Fibroblast of skin of left biceps (primary cell): ENCODE results near the gene ATP6V0D1.

Experiments
- DNase-seq, 2 experiments: peaks; one replicate each; pipeline ENCODE4 v3.0.0-alpha.2; 2013; ENCODE audit warnings: low read depth in 2 of 2

ATP6V0D1 gene

DNA sequence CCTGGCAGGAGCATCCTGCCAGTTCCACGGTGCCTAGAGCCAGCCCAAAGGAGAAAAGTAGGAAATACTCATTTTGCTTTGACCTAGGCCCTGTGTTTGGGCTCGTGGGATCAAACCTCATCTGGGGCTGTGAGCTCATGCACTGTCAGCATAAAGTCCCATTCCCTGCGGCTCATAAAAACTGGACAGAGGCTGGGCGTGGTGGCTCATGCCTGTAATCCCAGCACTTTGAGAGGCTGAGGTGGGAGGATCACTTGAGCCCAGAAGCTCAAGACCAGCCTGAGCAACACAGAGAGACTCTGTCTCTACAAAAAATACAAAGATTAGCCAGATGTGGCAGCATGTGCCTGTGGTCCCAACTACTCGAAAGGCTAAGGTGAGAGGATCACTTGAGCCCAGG lies 17.9 kb downstream of the ATP6V0D1 start:
- DNase-seq = no peak

DNA sequence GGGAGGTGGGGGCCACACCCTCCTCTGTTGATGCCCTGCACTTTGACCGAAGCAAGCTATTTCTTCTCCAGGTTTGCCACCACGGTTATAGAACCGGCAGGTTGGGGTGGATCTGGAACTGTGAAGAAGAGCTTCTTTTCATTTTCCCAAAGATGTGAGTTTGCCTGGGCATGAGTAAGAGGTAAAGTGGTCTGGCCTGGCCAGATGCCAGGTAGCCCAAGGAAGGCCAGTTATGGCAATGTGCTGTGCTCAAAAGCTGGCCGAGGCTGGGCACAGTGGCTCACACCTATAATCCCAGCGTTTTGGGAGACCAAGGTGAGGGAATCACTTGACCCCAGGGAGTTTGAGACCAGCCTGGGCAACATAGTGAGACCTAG lies 18.7 kb downstream of the ATP6V0D1 start:
- DNase-seq = no peak

DNA sequence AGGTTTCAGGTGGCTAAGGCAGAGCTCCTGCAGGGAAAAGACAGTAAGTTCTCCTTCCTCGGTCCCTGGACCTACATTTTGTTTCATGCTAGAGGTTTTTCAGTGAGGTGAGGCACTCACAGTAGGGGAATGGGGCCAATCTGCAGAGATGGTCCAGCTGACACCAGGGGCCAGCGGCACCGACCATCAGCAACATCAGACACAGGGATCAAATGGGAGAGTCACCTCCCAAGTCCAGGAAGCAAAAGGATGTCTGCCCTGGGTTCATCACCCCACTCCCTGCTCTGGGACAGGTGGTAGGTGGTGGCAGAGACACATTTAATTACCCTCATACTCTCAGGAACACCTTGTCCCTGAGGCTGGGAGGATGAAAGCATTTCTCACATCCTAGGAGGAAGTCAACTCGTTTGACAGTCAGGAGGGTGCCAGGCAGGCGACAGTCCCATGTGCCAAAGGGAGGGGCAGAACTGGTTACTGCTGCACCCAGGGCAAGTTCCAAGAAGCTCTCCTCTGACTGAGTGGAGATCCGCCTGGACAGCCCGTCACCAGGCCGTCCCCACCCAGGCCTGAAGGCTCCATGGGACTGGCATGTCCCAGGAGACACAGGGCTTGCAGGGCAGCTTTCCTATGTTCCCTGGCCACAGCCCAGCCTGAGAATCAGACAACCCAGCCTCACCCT lies 19.2 kb downstream of the ATP6V0D1 start:
- no peak for DNase-seq

DNA sequence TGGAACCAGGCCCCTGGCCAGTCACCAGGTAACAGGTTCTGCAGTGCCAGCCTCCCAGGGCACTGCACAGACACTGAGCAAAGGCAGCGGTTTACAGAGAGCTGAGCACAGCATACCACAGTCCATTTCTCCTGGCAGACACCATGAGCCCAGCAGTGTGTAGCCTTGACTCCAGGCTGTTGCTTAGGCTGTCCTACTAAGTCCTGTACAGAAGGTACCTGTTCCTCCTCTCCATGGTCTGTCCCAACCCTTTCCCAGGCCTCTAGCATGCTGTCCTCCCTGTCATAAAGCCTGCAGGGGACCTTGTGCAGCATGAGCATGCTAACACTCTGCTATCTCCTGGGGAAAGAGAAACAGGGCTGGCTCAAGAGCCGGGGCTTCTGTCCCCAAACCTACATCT lies 20.0 kb downstream of the ATP6V0D1 start:
- no peak for DNase-seq

GRCh38 chr16:67460168-67460567 lies 20.8 kb downstream of the ATP6V0D1 start:
- DNase-seq = no peak

DNA sequence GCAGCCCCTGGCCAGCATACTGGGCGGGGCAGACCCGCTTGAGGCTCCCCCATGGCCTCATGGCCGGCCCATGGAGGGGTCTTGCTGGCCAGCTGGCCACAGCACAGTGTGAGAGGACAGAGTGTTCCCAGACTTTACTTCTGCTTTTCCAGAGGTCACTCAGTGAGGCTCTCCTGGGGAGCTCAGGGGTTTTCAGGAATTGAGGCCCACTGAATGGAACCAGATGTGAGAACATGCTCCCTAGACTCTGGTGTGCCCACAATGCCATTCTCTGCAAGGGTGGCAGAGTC lies 21.2 kb downstream of the ATP6V0D1 start:
- DNase-seq = no peak

DNA sequence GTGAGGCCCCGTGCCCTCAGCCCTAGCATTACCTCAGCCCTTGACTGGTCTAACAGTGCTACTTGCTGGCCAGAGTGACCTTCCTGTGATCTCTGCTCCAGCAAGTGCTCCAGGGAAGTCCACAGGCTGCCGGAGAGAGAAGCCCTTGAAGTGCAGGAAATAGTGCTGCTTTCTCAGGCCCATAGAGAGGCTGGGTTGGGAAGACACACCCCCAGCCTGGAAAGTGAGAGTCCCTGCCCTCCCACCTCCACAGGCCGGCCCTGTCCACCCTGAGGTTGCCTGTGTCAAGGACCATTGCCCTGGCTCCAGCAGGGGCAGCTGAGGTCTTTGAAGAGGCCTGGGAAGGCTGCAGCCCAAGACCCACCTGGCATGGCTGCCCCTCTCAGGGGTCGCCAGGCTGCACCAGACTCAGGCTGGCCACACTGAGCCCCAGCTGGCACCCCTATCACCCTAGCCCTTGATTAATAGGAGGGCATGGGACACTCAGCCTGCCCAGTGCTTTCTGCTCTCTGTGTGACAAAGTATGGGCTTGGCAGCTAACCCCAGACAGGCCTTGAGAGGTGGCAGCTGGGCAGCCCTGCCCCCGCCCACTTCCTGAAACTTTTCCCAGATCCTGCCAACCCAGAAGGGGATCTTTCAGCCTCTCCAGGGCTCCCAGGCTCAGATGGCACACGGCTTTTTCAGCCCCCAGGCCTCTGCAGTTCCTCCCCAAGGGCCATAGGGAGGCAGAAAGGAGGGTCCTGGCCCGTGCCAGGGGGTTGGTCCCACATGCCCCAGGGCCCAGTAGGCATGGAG lies 21.7 kb downstream of the ATP6V0D1 start:
- DNase-seq = no peak

DNA sequence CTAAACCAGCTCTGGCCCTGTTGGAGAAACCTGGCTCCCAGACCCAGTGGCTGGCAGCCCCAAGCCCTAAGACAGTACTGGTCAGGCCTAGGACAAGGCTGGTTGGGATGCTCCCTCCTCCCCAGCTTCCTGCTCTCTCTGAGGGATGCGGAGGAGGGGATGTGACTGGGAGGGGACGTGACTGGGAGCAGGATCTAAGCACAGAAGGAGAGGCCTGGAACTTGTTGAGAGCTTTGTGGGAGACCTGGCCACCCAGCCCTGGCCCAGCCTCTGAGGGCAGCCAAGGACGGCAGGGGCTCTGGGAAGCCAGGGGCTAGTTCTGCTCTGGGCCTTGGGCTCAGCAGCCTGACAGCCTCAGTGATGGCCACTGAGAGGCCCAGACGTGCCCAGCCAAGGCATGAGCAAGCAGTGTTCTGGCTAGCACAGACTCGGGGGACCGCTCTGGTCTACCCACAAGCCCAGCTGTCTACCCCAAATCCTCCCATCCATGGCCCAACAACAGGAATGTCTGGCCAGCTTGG lies 22.8 kb downstream of the ATP6V0D1 start:
- no peak for DNase-seq

DNA sequence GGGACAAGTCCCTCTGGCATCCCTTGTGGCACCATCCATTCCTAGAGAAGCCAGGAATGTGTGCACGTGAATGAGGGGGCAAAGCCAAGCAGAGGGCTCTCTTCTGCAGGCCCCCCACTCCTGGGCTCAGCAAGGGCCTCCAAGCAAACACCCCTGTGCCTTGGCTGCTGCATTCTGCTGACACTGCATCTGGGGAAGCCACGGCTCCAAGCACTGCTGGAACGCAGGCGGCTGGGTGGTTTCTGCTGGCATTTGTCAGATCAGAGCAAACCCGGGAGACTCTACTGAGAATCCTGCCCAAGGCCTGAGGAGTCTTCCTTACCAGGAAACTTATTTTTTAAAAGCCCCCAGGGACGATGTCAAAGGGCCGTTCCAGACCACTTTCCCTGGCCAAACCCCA lies 23.3 kb downstream of the ATP6V0D1 start:
- no peak for DNase-seq

GRCh38 chr16:67456391-67457081 lies 24.4 kb downstream of the ATP6V0D1 start:
- no peak for DNase-seq

- no peak for DNase-seq
These were observed 26.1 kb downstream of the ATP6V0D1 start for GRCh38 chr16:67454852-67455251.

- no peak for DNase-seq
These were observed 26.9 kb downstream of the ATP6V0D1 start for GRCh38 chr16:67454104-67454503.

- no peak for DNase-seq
These were observed 29.1 kb downstream of the ATP6V0D1 start for GRCh38 chr16:67451704-67452435.

DNA sequence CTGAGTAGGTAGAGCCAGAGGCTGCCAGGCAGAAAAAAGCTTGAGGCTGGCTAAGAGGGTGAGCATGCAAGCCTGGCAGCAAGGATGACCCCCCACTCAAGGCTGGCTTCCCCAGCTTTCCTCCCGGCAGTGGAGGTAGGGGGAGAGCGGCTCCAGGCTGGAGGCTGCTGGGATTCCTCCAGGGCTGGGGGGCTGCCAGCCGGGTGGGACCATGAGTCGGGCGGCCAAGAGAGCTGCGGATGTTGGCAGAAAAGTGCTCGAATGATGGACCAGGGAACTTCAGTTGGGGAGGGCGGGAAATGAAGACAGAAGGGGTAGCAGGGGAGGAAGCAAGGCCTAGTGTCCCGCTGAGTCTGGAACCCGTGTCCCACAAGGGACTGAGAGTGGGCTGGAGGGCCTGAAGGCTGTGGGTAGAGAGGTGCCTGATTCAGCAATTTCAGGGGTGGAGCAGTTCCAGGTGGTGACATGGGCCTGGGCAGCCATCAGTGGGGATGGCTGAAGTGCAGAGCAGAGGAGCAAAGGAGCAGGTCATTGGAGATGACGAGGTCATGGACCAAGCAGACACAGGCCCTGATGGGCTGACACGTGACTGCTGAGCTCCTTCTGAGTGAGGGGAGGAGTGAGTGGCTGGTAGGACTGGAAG lies 29.8 kb downstream of the ATP6V0D1 start:
- DNase-seq = no peak

DNA sequence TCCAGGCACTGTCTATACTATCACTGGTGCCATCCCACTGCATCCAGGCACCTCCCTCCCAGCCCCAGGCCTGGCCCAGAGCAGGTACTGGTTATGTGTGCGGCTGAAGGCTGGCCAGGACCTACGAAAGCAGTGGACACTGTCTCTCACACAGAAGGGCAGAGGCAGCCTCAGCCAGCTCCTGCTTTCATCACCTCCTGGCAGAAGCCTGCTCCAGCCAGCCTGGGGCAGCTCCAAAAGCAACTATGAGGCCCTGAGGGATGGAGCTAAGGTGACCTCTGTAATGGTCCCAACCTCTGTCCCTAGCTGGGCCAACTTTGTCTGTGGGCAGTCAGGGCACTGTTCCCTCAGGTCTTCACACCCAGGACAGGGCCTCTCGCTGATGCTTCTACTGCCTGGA lies 31.2 kb downstream of the ATP6V0D1 start:
- no peak for DNase-seq

DNA sequence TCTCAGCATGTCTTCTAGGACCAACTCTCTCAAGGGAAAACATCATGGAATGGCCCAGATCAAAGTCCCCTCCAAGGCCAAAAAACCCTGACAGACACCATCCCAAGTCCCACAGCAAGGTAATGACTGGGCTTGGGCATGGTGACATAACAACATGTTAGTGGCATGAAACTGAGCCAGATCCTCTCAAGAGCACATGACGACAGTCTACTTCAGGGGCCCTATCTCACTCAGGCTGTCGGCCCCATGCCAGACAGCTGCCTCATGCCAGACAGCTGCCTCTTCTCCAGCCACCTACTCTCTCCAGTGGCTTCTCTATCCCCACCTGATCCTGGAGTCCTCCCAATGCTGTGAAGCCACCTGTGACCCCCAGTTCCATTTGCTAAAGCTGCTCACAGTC lies 31.6 kb downstream of the ATP6V0D1 start:
- no peak for DNase-seq

GRCh38 chr16:67448580-67448979 lies 32.4 kb downstream of the ATP6V0D1 start:
- no peak for DNase-seq

DNA sequence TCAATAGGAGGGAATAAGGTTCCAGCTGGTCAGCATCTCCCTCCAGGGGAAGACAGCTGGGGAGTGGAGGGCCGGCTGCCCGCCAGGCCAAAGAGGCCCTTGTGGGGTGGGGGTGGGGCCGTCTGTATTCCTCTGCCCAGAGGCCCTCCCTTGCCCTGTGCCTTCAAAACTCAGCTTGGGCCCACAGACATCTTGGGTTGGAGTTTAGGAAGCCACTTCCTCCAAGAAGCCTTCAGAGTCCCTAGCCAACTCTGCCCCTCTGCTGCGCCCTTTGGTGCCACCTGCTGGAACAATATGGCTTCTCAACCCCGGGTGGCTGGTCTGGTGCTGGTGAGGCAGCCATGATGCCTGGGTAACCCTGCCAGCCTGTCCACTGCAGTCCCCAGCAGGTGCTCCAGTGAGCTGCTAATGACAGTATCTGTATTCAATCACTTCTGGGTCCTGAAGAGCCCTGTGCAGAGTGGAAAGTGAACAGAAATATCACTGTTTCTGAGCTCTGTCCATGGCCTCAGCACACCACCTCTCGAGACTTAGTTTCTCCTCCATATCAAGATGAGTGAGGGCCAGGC lies 33.4 kb downstream of the ATP6V0D1 start:
- no peak for DNase-seq

DNA sequence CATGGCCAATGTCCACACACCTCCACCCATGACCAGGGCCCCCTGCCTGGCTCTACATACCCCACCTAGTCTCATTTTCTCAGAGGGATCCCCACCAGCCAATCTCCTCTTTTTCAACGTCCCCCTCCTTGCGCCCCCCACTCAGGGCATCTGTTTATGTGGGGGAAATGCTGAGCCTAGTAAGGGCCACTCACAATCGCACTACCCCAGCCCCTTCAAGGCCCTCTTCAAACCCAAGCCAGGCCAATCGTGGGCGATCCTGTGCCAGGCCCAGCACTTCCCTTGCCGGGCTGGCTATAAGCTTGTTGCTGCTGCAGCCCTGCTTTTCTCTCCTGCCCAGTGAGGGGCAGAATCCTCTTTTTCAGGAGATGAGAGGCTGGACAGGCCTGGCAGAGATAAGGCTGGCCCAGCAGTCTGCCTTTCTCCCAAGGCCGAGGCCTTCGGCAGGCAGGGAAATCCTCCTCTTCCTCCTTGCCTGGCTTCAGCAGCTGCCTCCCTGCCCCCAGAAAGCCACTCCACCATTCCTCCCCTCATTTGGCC lies 33.9 kb downstream of the ATP6V0D1 start:
- DNase-seq = no peak

DNA sequence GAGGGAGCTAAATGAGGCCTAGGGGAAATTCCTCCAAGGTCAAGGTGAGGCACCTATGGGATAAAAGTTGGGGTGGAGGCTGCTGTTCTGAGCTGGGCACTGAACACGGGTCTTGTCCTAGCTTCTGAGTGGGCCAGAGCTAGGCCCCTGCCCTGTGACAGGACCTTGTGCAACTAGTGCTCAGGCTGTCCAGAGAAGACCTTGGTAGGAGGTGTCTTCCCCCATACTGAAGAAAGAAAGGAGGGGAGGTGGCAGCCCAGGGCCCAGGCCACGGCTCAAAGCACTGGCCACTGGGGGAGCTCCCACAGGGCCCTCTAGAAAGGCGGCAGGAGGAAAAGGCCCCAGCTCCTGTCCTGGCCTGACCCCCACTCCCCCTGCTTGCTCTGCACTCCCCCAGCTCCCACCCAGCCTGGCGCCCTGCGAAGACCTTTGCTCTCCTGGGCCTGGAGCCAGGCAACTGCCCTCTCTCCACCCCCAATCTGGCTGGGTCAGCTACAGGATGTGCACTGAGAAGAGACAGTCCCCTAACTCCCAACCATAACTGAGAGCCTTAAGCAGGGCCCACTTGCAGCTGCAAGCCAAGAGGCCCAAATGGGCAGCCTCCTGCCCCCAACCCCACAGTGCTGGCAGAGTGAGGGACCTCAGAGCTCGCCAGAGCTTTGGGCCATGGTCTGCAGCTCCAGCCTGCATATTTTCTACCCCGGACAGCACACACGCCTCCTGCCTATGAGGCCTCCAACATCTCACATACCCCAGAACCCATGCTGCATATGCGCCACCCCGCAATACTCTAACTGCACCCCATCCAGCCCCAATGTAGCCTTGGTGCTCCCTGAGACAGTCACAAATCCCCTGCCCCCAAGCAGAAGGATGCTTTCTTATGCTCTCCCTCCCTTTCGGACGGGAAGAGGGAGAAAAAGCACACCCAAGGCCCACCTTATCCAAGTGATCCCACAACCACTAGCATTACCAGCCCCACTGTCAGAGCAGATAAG lies 34.7 kb downstream of the ATP6V0D1 start:
- DNase-seq = no peak
